Endodermal cell (in vitro differentiated cells): ENCODE measurements around the gene TIAM2. TPM values are rescaled to one million over a fixed set of nuclear protein-coding genes. Genes with fewer than 3 reads are reported as not detected.

Experiments
- DNase-seq: peaks from one replicate; pipeline ENCODE4 v3.0.0-alpha.2; 2017
- H3K27ac ChIP-seq: 2 replicates; pipeline ENCODE4 v1.5.1; 2013; ENCODE audit warnings: mild to moderate bottlenecking, low read depth, low read length, moderate library complexity
- H3K27me3 ChIP-seq: 2 replicates; pipeline ENCODE4 v1.6.1; 2013; ENCODE audit warnings: mild to moderate bottlenecking, low read length, moderate library complexity; ENCODE audit not compliant: insufficient read depth, control insufficient read depth, poor library complexity, severe bottlenecking
- H3K36me3 ChIP-seq: 2 replicates; pipeline ENCODE4 v1.7.0; 2013; ENCODE audit warnings: mild to moderate bottlenecking, low read length, moderate library complexity; ENCODE audit not compliant: control insufficient read depth, insufficient read depth
- H3K4me1 ChIP-seq: one replicate; pipeline ENCODE4 v1.7.0; 2013; ENCODE audit warnings: low read length; ENCODE audit not compliant: control insufficient read depth, insufficient read depth
- H3K4me3 ChIP-seq: 2 replicates; pipeline ENCODE4 v1.5.1; 2013; ENCODE audit warnings: mild to moderate bottlenecking, low read length, moderate library complexity
- H3K9ac ChIP-seq: 2 replicates; pipeline ENCODE4 v1.6.1; 2013; ENCODE audit warnings: mild to moderate bottlenecking, low read length, moderate library complexity; ENCODE audit not compliant: poor library complexity, severe bottlenecking; ENCODE audit errors: extremely low read depth
- H3K9me3 ChIP-seq: 2 replicates; pipeline ENCODE4 v1.6.1; 2013; ENCODE audit warnings: mild to moderate bottlenecking, low read length, moderate library complexity; ENCODE audit not compliant: control insufficient read depth
- H3K27ac Mint-ChIP-seq: 2 replicates; pipeline ENCODE4 v1.8.0; 2020; ENCODE audit warnings: mixed read lengths
- H3K27me3 Mint-ChIP-seq: 2 replicates; pipeline ENCODE4 v1.8.0; 2021; ENCODE audit warnings: mild to moderate bottlenecking, mixed read lengths; ENCODE audit not compliant: insufficient read depth
- H3K36me3 Mint-ChIP-seq: 2 replicates; pipeline ENCODE4 v1.8.0; 2020; ENCODE audit warnings: low read depth, mixed read lengths
- H3K4me1 Mint-ChIP-seq: 2 replicates; pipeline ENCODE4 v1.8.0; 2020; ENCODE audit warnings: mixed read lengths
- H3K4me3 Mint-ChIP-seq: 2 replicates; pipeline ENCODE4 v1.8.0; 2020; ENCODE audit warnings: mild to moderate bottlenecking, moderate library complexity, mixed read lengths
- H3K9me3 Mint-ChIP-seq: 2 replicates; pipeline ENCODE4 v1.8.0; 2020; ENCODE audit warnings: mild to moderate bottlenecking, mixed read lengths
- CTCF ChIP-seq: fragments of 200-600 bp; sonication (generic); conservative IDR thresholded peaks from 2 replicates; pipeline ENCODE4 v1.5.0; 2021; ENCODE audit warnings: antibody characterized with exemption, mild to moderate bottlenecking
- WGBS, 2 experiments: methylation state at CpG; one replicate each; pipeline versions ENCODE4 v1.1.5 to v1.1.7; 2013; ENCODE audit warnings: missing lambda C conversion rate in 2 of 2, mixed read lengths in 1 of 2; ENCODE audit not compliant: insufficient coverage in 1 of 2, insufficient read length in 1 of 2; 5-methylcytosine and 5-hydroxymethylcytosine counted together
- total RNA-seq, 2 donors: library from RNA; stranded (reverse); fragmentation: NEBNext Ultra II Directional in 1 of 2; extraction: Animal tissue kit (Norgen Biotek cat#: 25700) in 1 of 2; gene quantifications; 2 replicates in 1 of 2; 3 replicates in 1 of 2; pipeline ENCODE4 v1.2.1, GENCODE V29; 2021

TIAM2 gene
- total RNA-seq, 2 donors from 2014 or later = 15.7 to 17.5 TPM

GRCh38 chr6:155067956-155068615 lies 73.0 kb downstream of the TIAM2 start:
- TF ChIP-seq CTCF = no peak
- Histone ChIP-seq H3K4me3 (no peak overlapping the region), H3K4me1 (no peaks in the 10 kb centered on the region), H3K27ac (no peak overlapping the region), H3K27me3 (no peaks in the 10 kb centered on the region), H3K9me3 (no peaks in the 10 kb centered on the region), H3K36me3 (no peaks in the 10 kb centered on the region), H3K9ac (no peak overlapping the region)
- 92 to 96% methylated on average over 8 to 9 of the region's 9 CpGs for WGBS, 2 experiments
- no peaks in the 10 kb centered on the region for H3K36me3 Mint-ChIP-seq
- no peaks in the 10 kb centered on the region for H3K4me1 Mint-ChIP-seq
- H3K27ac Mint-ChIP-seq = no peak overlapping the region
- no peaks in the 10 kb centered on the region for H3K9me3 Mint-ChIP-seq
- no peak for DNase-seq
- no peaks in the 10 kb centered on the region for H3K27me3 Mint-ChIP-seq
- H3K4me3 Mint-ChIP-seq = no peak overlapping the region

- no peak for DNase-seq
- no peaks in the 10 kb centered on the region for H3K36me3 ChIP-seq
- no peak overlapping the region for H3K27ac ChIP-seq
- H3K36me3 Mint-ChIP-seq = no peaks in the 10 kb centered on the region
- H3K27me3 ChIP-seq = no peaks in the 10 kb centered on the region
- no peaks in the 10 kb centered on the region for H3K9me3 Mint-ChIP-seq
- H3K27me3 Mint-ChIP-seq = no peaks in the 10 kb centered on the region
- H3K9me3 ChIP-seq = no peaks in the 10 kb centered on the region
- H3K27ac Mint-ChIP-seq = no peak overlapping the region
- H3K4me1 Mint-ChIP-seq = no peaks in the 10 kb centered on the region
- no peak overlapping the region for H3K9ac ChIP-seq
- no peak for TF ChIP-seq CTCF
- H3K4me3 Mint-ChIP-seq = no peak overlapping the region
- no peak overlapping the region for H3K4me3 ChIP-seq
- H3K4me1 ChIP-seq = no peaks in the 10 kb centered on the region
These were observed 74.4 kb downstream of the TIAM2 start for GRCh38 chr6:155069543-155069942.

- Mint-ChIP-seq H3K4me1 (peaks cover 28% of the 10 kb centered on the region), H3K27ac (no peak overlapping the region), H3K4me3 (no peak overlapping the region), H3K9me3 (no peaks in the 10 kb centered on the region), H3K27me3 (no peaks in the 10 kb centered on the region), H3K36me3 (no peaks in the 10 kb centered on the region)
- no peak for DNase-seq
- H3K27ac ChIP-seq = no peak overlapping the region
- no peaks in the 10 kb centered on the region for H3K36me3 ChIP-seq
- TF ChIP-seq CTCF = no peak
- no peaks in the 10 kb centered on the region for H3K9me3 ChIP-seq
- H3K27me3 ChIP-seq = no peaks in the 10 kb centered on the region
- peaks cover 6% of the 10 kb centered on the region for H3K4me1 ChIP-seq
- H3K9ac ChIP-seq = no peak overlapping the region
- H3K4me3 ChIP-seq = no peak overlapping the region
- 87 to 89% methylated on average over 7 to 12 of the region's 12 CpGs for WGBS, 2 experiments
These were observed 81.0 kb downstream of the TIAM2 start for GRCh38 chr6:155075930-155076695.
